Activated CD4-positive, alpha-beta T cell treated with anti-CD3 and anti-CD28 coated beads for 36 hours (primary cell): ENCODE data around the gene ASB2. TPM values are rescaled to one million over a fixed set of nuclear protein-coding genes. Genes with fewer than 3 reads are reported as not detected.

ENCODE experiments used
- ATAC-seq: fragments of 200-7000 bp; cut with Tn5 transposase; one replicate; pipeline ENCODE4 v1.10.0; 2021; ENCODE audit warnings: mild to moderate bottlenecking, moderate library complexity
- CTCF ChIA-PET: fragments of 350-600 bp; sonication (Branson Sonifier 250); formaldehyde crosslinking; loops from one replicate; lab custom pipeline; 2021; ENCODE audit warnings: antibody characterized with exemption; lab: Charles Lee
- POLR2A ChIA-PET: fragments of 350-600 bp; sonication (Branson Sonifier 250); formaldehyde crosslinking; loops from one replicate; lab custom pipeline; 2021; ENCODE audit warnings: antibody characterized with exemption, inconsistent platforms; lab: Charles Lee
- DNase-seq: peaks from one replicate; pipeline ENCODE4 v3.0.0-alpha.2; 2020
- H3K27ac Mint-ChIP-seq: one replicate; pipeline ENCODE4 v1.8.0; 2021; ENCODE audit warnings: mixed read lengths
- H3K27me3 Mint-ChIP-seq: one replicate; pipeline ENCODE4 v1.8.0; 2021; ENCODE audit warnings: mixed read lengths
- H3K36me3 Mint-ChIP-seq: one replicate; pipeline ENCODE4 v1.8.0; 2021; ENCODE audit warnings: low read depth, mixed read lengths
- H3K4me1 Mint-ChIP-seq: one replicate; pipeline ENCODE4 v1.8.0; 2021; ENCODE audit warnings: mixed read lengths
- H3K4me3 Mint-ChIP-seq: one replicate; pipeline ENCODE4 v1.8.0; 2021; ENCODE audit warnings: mild to moderate bottlenecking, moderate library complexity, mixed read lengths
- H3K9me3 Mint-ChIP-seq: one replicate; pipeline ENCODE4 v1.8.0; 2021; ENCODE audit warnings: low read depth, mixed read lengths
- intact Hi-C, 2 experiments: fragments of 100-400 bp; cut with DNase I in 1 of 2; cut with micrococcal nuclease in 1 of 2; formaldehyde crosslinking; loops; one replicate each; pipeline versions ENCODE4 v1.14.2 to v1.15.1; 2022 to 2024; cut with DNase I, micrococcal nuclease
- total RNA-seq, 2 experiments: library from RNA; stranded (reverse); gene quantifications; one replicate each; pipeline ENCODE4 v1.2.3, GENCODE V29; 2021

Gene ASB2
- total RNA-seq, 2 experiments from 2014 or later, result 24.8 to 25.5 TPM

- no peaks in the 10 kb centered on the region for H3K4me1 Mint-ChIP-seq
- intact Hi-C loops, result no loop called here
- ChIA-PET POLR2A (no interaction called here), CTCF (interaction anchor here (0.6 to 2.5 kb wide), 8 partner anchors 12 to 369 kb away, joined by 3 to 11 read pairs (median 6); partner anchors contain the start of gene CCDC197)
- DNase-seq, result no peak
- no peaks in the 10 kb centered on the region for H3K9me3 Mint-ChIP-seq
- no peak for ATAC-seq
- H3K27me3 Mint-ChIP-seq, result no peaks in the 10 kb centered on the region
- H3K4me3 Mint-ChIP-seq, result no peak overlapping the region
- no peak overlapping the region for H3K27ac Mint-ChIP-seq
- H3K36me3 Mint-ChIP-seq, result no peaks in the 10 kb centered on the region
Measured at GRCh38 chr14:93923626-93924025, 52.7 kb downstream of the ASB2 start.

DNA sequence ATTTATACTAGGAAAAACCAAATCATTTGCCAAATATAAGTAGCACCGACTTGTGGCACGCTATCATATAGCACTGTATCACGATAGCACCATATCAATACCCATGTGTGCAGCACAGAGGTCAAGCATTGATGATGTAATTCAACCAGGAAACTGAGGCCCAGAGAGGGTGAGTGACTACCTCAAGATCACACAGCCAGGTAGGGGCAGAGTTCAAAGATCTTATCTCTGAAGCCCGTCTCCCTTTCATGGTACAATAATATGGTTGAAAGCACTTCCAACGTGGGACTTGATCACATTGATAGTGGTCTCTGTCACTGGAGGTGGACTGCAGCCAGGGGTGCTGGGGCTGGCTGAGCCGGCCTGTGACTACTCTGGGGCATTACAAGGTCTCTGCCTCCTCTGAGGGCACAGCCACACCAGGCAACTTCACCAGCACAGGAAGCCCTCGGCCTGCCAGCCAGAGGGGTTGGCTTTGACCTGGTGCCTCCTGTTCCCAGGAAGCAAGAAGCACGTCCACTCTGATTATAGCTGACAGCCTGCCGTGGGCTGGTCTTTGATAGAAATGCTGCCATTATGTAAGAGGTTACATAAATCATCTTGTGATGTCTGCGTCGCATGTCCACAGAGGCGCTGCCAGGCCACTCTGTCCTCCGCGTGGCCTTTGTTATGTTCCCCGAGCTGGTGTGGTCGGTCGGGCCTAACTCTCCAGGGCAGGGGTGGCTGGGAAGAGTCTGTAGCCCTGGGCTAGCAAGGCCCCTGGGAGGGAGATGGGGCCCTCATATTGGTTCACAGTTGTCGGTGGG, 55.2 kb downstream of the ASB2 start:
- intact Hi-C loops, result no loop called here
- no peaks in the 10 kb centered on the region for H3K36me3 Mint-ChIP-seq
- ChIA-PET POLR2A (no interaction called here), CTCF (no interaction called here)
- H3K27me3 Mint-ChIP-seq, result peaks cover 3% of the 10 kb centered on the region
- DNase-seq, result no peak
- no peaks in the 10 kb centered on the region for H3K4me1 Mint-ChIP-seq
- no peak overlapping the region for H3K4me3 Mint-ChIP-seq
- no peaks in the 10 kb centered on the region for H3K9me3 Mint-ChIP-seq
- H3K27ac Mint-ChIP-seq, result no peak overlapping the region
- no peak for ATAC-seq

GRCh38 chr14:93917141-93917540, 59.2 kb downstream of the ASB2 start:
- H3K27ac Mint-ChIP-seq, result no peak overlapping the region
- no peaks in the 10 kb centered on the region for H3K36me3 Mint-ChIP-seq
- DNase-seq (no peak), ATAC-seq (no peak)
- ChIA-PET CTCF (no interaction called here), POLR2A (no interaction called here)
- H3K4me1 Mint-ChIP-seq, result no peaks in the 10 kb centered on the region
- no peak overlapping the region for H3K4me3 Mint-ChIP-seq
- peaks cover 6% of the 10 kb centered on the region for H3K9me3 Mint-ChIP-seq
- intact Hi-C loops, result no loop called here
- peaks cover 3% of the 10 kb centered on the region for H3K27me3 Mint-ChIP-seq

- intact Hi-C loops, result no loop called here
- ATAC-seq (no peak), DNase-seq (no peak)
- Mint-ChIP-seq H3K36me3 (no peaks in the 10 kb centered on the region), H3K4me3 (no peak overlapping the region), H3K4me1 (no peaks in the 10 kb centered on the region), H3K9me3 (peaks cover 6% of the 10 kb centered on the region), H3K27ac (no peak overlapping the region), H3K27me3 (peaks cover 3% of the 10 kb centered on the region)
- POLR2A ChIA-PET, result no interaction called here
- CTCF ChIA-PET, result no interaction called here
Measured at GRCh38 chr14:93916498-93916897, 59.9 kb downstream of the ASB2 start.

DNA sequence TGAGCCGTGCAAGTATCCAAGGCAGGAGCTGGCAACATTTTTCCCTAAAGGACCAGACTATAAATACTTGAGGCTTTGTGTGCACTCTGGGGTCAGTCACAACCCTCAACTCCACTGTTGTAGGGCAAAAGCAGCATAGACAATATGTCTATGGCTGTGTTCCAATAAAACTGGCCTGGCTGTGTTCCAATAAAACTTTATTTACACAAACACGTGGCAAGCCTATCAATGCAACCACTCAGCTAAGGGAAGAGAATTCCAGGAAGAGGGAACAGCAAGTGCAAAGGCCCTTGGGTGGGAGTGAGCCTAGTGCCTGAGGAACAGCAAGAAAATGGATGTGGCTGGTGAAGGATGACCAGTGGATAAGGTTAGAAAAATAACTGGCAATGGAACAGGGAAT, 60.6 kb downstream of the ASB2 start:
- H3K27me3 Mint-ChIP-seq, result peaks cover 3% of the 10 kb centered on the region
- DNase-seq (no peak), ATAC-seq (no peak)
- ChIA-PET POLR2A (no interaction called here), CTCF (no interaction called here)
- H3K27ac Mint-ChIP-seq, result no peak overlapping the region
- intact Hi-C loops, result no loop called here
- no peaks in the 10 kb centered on the region for H3K36me3 Mint-ChIP-seq
- H3K4me3 Mint-ChIP-seq, result no peak overlapping the region
- H3K4me1 Mint-ChIP-seq, result no peaks in the 10 kb centered on the region
- peaks cover 6% of the 10 kb centered on the region for H3K9me3 Mint-ChIP-seq

- intact Hi-C loops, result no loop called here
- Mint-ChIP-seq H3K4me3 (no peak overlapping the region), H3K9me3 (peaks cover 6% of the 10 kb centered on the region), H3K27ac (no peak overlapping the region), H3K4me1 (no peaks in the 10 kb centered on the region), H3K36me3 (no peaks in the 10 kb centered on the region), H3K27me3 (peaks cover 3% of the 10 kb centered on the region)
- POLR2A ChIA-PET, result no interaction called here
- CTCF ChIA-PET, result no interaction called here
- ATAC-seq (no peak), DNase-seq (no peak)
Measured at GRCh38 chr14:93915070-93915705, 61.2 kb downstream of the ASB2 start.

DNA sequence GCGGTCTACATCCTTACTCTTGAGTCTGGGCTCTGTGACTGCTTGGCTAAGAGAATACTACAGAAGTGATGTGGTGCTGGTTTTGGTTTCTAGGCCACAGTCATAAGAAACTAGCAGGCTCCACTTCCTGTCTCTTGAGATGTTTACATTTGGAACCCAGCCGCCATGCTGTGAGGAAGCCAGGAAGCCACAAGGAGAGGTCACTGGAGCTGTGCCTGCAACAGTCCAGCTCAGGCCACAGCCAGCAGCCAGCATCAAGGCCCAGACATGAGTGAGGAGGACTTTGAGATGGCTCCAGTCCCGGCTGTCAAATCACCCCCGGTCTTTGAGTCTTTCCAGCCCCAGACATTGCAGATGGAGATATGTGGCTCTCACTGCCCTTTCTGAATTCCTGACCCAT, 62.1 kb downstream of the ASB2 start:
- peaks cover 3% of the 10 kb centered on the region for H3K27me3 Mint-ChIP-seq
- CTCF ChIA-PET, result no interaction called here
- ATAC-seq, result peak; percentile 97

DNA sequence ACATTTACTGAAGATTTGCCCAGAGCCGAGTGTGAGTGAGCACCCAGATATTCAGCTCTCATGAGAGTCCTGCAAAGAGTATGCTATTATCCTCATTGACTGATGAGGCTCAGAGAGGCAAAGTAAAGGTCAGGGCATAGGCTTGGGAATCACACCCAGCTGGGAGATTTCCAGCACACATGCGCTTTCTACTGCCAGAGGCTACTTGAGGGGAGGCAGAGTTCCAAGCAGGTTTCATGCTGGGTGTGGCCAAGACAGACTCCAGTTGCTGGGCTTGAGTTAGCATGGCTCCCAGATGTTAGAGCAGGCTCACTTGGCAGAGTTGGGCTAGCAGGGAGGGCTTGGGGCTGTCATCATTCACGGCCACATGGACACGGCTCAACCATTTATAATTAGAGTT, 63.6 kb downstream of the ASB2 start:
- no peak for DNase-seq
- CTCF ChIA-PET, result interaction anchor here (0.7 to 0.8 kb wide), 2 partner anchors 87 to 562 kb away, joined by 3 read pairs; no protein-coding TSS in a partner anchor
- H3K27ac Mint-ChIP-seq, result no peak overlapping the region

More for the DNA sequence above, 62.1 kb downstream of the ASB2 start:
- POLR2A ChIA-PET, result interaction anchor here (0.6 kb wide), 1 partner anchor 137 kb away, joined by 6 read pairs; no protein-coding TSS in a partner anchor
- no peak overlapping the region for H3K4me3 Mint-ChIP-seq
- no peak overlapping the region for H3K27ac Mint-ChIP-seq
- intact Hi-C loops, result no loop called here
- no peaks in the 10 kb centered on the region for H3K36me3 Mint-ChIP-seq
- H3K4me1 Mint-ChIP-seq, result no peaks in the 10 kb centered on the region
- H3K9me3 Mint-ChIP-seq, result peaks cover 6% of the 10 kb centered on the region
- DNase-seq, result peak; percentile 49

DNA sequence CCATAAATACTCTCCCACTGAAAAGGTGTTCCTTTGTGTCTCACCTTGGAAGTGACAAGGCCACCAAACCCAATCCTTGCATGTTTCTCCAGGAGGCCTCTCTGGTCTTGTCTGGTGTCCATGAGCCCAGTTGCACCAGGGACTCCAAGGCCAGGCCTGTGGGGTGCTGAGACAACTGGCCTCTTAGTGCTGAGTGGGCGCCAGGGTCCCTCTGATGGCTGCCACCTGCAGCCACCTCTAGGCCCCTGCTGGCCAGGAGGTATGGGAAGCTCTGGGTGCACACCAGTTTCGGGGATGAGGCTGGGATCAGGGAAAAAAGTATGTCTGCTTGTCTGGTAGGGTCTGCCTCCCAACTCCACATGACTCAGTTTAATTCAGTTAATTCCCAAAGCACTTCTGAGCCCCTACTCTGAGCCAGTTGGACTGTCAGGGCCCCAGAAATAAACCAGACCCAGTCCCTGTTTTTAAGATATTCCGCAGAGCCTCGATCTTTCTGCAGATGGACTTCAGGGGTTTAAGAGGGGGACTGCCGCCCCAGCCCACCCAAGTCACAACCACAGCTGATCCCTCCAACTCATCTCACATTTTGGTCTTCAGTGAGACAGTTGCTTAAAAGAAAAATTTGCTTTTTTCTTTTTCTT, 64.3 kb downstream of the ASB2 start:
- Mint-ChIP-seq H3K36me3 (no peaks in the 10 kb centered on the region), H3K27me3 (no peaks in the 10 kb centered on the region), H3K27ac (no peak overlapping the region), H3K9me3 (peaks cover 6% of the 10 kb centered on the region), H3K4me1 (no peaks in the 10 kb centered on the region), H3K4me3 (no peak overlapping the region)
- intact Hi-C loops, result no loop called here
- no peak for DNase-seq
- ChIA-PET POLR2A (no interaction called here), CTCF (interaction anchor here (0.7 to 0.8 kb wide), 2 partner anchors 88 to 563 kb away, joined by 3 read pairs; no protein-coding TSS in a partner anchor)
- no peak for ATAC-seq

More for the DNA sequence above, 63.6 kb downstream of the ASB2 start:
- POLR2A ChIA-PET, result no interaction called here
- Mint-ChIP-seq H3K36me3 (no peaks in the 10 kb centered on the region), H3K27me3 (no peaks in the 10 kb centered on the region), H3K4me1 (no peaks in the 10 kb centered on the region), H3K4me3 (no peak overlapping the region), H3K9me3 (peaks cover 6% of the 10 kb centered on the region)
- intact Hi-C loops, result no loop called here
- ATAC-seq, result no peak

- H3K4me3 Mint-ChIP-seq, result no peak overlapping the region
- ATAC-seq, result no peak
Measured at GRCh38 chr14:93909429-93910128, 66.8 kb downstream of the ASB2 start.

More at GRCh38 chr14:93909429-93910128, 66.8 kb downstream of the ASB2 start:
- DNase-seq, result no peak
- intact Hi-C loops, result loop anchor here in 1 of 2 experiments (5.0 kb wide), 1 partner anchor 172 kb away; no protein-coding TSS in a partner anchor
- no peaks in the 10 kb centered on the region for H3K36me3 Mint-ChIP-seq
- peaks cover 6% of the 10 kb centered on the region for H3K9me3 Mint-ChIP-seq
- H3K4me1 Mint-ChIP-seq, result peaks cover 2% of the 10 kb centered on the region
- CTCF ChIA-PET, result interaction anchor here (0.8 to 1.5 kb wide), 3 partner anchors 14 to 16 kb away, joined by 3 to 11 read pairs (median 3); no protein-coding TSS in a partner anchor
- POLR2A ChIA-PET, result no interaction called here
- no peaks in the 10 kb centered on the region for H3K27me3 Mint-ChIP-seq
- no peak overlapping the region for H3K27ac Mint-ChIP-seq
